NCI-H510A treated with DMSO at 0.1 percent for 48 hours (cell line): ENCODE data around the gene TMEM69.
"Not testable (repeated sequence)": the region's sequence is repeated elsewhere in the genome, so short reads cannot be mapped to it uniquely, and the experiment has no call there.

Source experiments
- DNase-seq: peaks from one replicate; lab custom pipeline; 2025; lab: John Stamatoyannopoulos, UW

Gene TMEM69

GRCh38 chr1:45678489-45678888 lies 9.5 kb upstream of the TMEM69 start:
- no peak for DNase-seq

- DNase-seq = no peak
Observed at GRCh38 chr1:45679123-45679522, 8.9 kb upstream of the TMEM69 start.

GRCh38 chr1:45682942-45683341 lies 5.0 kb upstream of the TMEM69 start:
- no peak for DNase-seq

- DNase-seq = no peak
Observed at GRCh38 chr1:45684402-45684801, 3.6 kb upstream of the TMEM69 start.

GRCh38 chr1:45685308-45686014 lies 2.5 kb upstream of the TMEM69 start:
- DNase-seq = no peak

- DNase-seq = peak; percentile 55
Observed at GRCh38 chr1:45686015-45686287, 2.0 kb upstream of the TMEM69 start.

- DNase-seq = peak; percentile 96
Observed at GRCh38 chr1:45686288-45687013, 1.5 kb upstream of the TMEM69 start, which contains the start of gene GPBP1L1. Gene GPBP1L1 (minus strand): TSS chr1:45686533. CDS start chr1:45659087, 27,446 bp downstream.

GRCh38 chr1:45687014-45687753 lies 797 bp upstream of the TMEM69 start:
- DNase-seq = peak; percentile 99

- not testable (repeated sequence) for DNase-seq
Observed at GRCh38 chr1:45693811-45694210, 5.8 kb downstream of the TMEM69 start.

- DNase-seq = no peak
Observed at GRCh38 chr1:45694823-45695222, 6.8 kb downstream of the TMEM69 start.

- DNase-seq = no peak
Observed at GRCh38 chr1:45704637-45705036, 16.7 kb downstream of the TMEM69 start.

GRCh38 chr1:45713711-45714110 lies 25.7 kb downstream of the TMEM69 start:
- no peak for DNase-seq

- DNase-seq = no peak
Observed at GRCh38 chr1:45716700-45717099, 28.7 kb downstream of the TMEM69 start.

- not testable (repeated sequence) for DNase-seq
Observed at GRCh38 chr1:45717386-45717785, 29.4 kb downstream of the TMEM69 start.

- no peak for DNase-seq
Observed at GRCh38 chr1:45718289-45718688, 30.3 kb downstream of the TMEM69 start.

GRCh38 chr1:45721207-45721606 lies 33.2 kb downstream of the TMEM69 start:
- no peak for DNase-seq

GRCh38 chr1:45722809-45723208 lies 34.8 kb downstream of the TMEM69 start:
- DNase-seq = no peak

GRCh38 chr1:45723248-45723930 lies 35.4 kb downstream of the TMEM69 start:
- no peak for DNase-seq

- not testable (repeated sequence) for DNase-seq
Observed at GRCh38 chr1:45726007-45726406, 38.0 kb downstream of the TMEM69 start.

GRCh38 chr1:45730075-45730779 lies 42.2 kb downstream of the TMEM69 start:
- peak; percentile 74 for DNase-seq

- no peak for DNase-seq
Observed at GRCh38 chr1:45730780-45731319, 42.9 kb downstream of the TMEM69 start.
